ENCODE results near the gene THAP11. TPM values are rescaled to one million over a fixed set of nuclear protein-coding genes. Genes with fewer than 3 reads are reported as not detected.

THAP11 gene
- total and polyA plus RNA-seq, 2 experiments from 2014 or later = 37.3 to 115 TPM

DNA sequence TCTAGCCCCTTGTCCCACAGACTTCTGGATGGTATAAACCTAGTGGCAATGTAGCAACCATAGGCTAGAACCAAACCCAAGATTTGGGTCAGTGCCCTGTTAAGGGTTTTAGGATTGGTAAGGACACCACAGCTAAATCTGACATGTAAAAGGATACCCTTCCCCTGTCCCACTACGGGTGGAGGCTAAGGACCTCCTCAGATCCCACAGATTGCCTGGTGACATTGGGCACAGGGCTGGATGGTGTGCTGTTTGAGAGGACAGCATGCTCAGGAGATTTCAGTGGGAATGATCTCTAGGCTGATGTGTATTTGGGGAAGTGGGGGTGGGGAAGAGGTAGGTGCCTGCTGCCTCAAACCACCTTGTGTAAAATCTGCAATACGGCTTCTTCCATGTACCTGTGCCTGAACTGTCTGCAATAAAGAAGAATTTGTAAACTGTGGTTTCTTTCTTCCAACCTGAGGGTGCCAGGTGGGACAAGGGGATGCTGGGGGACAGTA, 30.1 kb downstream of the THAP11 start:
- peak overlapping the region; percentile 50 for H3K27ac Mint-ChIP-seq
- peaks cover 49% of the 10 kb centered on the region for H3K36me3 Mint-ChIP-seq (ENCODE audit: low read depth)
- TF ChIP-seq, protein P1, sequence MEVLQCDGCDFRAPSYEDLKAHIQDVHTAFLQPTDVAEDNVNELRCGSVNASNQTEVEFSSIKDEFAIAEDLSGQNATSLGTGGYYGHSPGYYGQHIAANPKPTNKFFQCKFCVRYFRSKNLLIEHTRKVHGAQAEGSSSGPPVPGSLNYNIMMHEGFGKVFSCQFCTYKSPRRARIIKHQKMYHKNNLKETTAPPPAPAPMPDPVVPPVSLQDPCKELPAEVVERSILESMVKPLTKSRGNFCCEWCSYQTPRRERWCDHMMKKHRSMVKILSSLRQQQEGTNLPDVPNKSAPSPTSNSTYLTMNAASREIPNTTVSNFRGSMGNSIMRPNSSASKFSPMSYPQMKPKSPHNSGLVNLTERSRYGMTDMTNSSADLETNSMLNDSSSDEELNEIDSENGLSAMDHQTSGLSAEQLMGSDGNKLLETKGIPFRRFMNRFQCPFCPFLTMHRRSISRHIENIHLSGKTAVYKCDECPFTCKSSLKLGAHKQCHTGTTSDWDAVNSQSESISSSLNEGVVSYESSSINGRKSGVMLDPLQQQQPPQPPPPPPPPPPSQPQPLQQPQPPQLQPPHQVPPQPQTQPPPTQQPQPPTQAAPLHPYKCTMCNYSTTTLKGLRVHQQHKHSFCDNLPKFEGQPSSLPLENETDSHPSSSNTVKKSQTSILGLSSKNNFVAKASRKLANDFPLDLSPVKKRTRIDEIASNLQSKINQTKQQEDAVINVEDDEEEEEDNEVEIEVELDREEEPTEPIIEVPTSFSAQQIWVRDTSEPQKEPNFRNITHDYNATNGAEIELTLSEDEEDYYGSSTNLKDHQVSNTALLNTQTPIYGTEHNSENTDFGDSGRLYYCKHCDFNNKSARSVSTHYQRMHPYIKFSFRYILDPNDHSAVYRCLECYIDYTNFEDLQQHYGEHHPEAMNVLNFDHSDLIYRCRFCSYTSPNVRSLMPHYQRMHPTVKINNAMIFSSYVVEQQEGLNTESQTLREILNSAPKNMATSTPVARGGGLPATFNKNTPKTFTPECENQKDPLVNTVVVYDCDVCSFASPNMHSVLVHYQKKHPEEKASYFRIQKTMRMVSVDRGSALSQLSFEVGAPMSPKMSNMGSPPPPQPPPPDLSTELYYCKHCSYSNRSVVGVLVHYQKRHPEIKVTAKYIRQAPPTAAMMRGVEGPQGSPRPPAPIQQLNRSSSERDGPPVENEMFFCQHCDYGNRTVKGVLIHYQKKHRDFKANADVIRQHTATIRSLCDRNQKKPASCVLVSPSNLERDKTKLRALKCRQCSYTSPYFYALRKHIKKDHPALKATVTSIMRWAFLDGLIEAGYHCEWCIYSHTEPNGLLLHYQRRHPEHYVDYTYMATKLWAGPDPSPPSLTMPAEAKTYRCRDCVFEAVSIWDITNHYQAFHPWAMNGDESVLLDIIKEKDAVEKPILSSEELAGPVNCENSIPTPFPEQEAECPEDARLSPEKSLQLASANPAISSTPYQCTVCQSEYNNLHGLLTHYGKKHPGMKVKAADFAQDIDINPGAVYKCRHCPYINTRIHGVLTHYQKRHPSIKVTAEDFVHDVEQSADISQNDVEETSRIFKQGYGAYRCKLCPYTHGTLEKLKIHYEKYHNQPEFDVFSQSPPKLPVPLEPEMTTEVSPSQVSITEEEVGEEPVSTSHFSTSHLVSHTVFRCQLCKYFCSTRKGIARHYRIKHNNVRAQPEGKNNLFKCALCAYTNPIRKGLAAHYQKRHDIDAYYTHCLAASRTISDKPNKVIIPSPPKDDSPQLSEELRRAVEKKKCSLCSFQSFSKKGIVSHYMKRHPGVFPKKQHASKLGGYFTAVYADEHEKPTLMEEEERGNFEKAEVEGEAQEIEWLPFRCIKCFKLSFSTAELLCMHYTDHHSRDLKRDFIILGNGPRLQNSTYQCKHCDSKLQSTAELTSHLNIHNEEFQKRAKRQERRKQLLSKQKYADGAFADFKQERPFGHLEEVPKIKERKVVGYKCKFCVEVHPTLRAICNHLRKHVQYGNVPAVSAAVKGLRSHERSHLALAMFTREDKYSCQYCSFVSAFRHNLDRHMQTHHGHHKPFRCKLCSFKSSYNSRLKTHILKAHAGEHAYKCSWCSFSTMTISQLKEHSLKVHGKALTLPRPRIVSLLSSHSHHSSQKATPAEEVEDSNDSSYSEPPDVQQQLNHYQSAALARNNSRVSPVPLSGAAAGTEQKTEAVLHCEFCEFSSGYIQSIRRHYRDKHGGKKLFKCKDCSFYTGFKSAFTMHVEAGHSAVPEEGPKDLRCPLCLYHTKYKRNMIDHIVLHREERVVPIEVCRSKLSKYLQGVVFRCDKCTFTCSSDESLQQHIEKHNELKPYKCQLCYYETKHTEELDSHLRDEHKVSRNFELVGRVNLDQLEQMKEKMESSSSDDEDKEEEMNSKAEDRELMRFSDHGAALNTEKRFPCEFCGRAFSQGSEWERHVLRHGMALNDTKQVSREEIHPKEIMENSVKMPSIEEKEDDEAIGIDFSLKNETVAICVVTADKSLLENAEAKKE (CRISPR knock-in tag; IDR thresholded peaks at IDR 0.05) = no peak
- TF ChIP-seq ZNF331 (CRISPR knock-in tag; IDR thresholded peaks at IDR 0.05; ENCODE audit: low read depth) = no peak
- TF ChIP-seq JUNB (IDR thresholded peaks at IDR 0.05; ENCODE audit: unreplicated experiment) = no peak
- TF ChIP-seq POLR2AphosphoS5 (IDR thresholded peaks at IDR 0.05; ENCODE audit: low read depth) = no peak
- TF ChIP-seq, protein P2, sequence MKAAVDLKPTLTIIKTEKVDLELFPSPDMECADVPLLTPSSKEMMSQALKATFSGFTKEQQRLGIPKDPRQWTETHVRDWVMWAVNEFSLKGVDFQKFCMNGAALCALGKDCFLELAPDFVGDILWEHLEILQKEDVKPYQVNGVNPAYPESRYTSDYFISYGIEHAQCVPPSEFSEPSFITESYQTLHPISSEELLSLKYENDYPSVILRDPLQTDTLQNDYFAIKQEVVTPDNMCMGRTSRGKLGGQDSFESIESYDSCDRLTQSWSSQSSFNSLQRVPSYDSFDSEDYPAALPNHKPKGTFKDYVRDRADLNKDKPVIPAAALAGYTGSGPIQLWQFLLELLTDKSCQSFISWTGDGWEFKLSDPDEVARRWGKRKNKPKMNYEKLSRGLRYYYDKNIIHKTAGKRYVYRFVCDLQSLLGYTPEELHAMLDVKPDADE (IDR thresholded peaks at IDR 0.05) = no peak
- no peak for TF ChIP-seq EZH2 (IDR thresholded peaks at IDR 0.05; ENCODE audit: low read depth, unreplicated experiment)
- TF ChIP-seq, protein P3, sequence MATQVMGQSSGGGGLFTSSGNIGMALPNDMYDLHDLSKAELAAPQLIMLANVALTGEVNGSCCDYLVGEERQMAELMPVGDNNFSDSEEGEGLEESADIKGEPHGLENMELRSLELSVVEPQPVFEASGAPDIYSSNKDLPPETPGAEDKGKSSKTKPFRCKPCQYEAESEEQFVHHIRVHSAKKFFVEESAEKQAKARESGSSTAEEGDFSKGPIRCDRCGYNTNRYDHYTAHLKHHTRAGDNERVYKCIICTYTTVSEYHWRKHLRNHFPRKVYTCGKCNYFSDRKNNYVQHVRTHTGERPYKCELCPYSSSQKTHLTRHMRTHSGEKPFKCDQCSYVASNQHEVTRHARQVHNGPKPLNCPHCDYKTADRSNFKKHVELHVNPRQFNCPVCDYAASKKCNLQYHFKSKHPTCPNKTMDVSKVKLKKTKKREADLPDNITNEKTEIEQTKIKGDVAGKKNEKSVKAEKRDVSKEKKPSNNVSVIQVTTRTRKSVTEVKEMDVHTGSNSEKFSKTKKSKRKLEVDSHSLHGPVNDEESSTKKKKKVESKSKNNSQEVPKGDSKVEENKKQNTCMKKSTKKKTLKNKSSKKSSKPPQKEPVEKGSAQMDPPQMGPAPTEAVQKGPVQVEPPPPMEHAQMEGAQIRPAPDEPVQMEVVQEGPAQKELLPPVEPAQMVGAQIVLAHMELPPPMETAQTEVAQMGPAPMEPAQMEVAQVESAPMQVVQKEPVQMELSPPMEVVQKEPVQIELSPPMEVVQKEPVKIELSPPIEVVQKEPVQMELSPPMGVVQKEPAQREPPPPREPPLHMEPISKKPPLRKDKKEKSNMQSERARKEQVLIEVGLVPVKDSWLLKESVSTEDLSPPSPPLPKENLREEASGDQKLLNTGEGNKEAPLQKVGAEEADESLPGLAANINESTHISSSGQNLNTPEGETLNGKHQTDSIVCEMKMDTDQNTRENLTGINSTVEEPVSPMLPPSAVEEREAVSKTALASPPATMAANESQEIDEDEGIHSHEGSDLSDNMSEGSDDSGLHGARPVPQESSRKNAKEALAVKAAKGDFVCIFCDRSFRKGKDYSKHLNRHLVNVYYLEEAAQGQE (IDR thresholded peaks at IDR 0.05; ENCODE audit: unreplicated experiment) = no peak
- no peak for TF ChIP-seq STAT1 (IDR thresholded peaks at IDR 0.05; ENCODE audit: unreplicated experiment)
- no peak for TF ChIP-seq ZNF114 (CRISPR knock-in tag; IDR thresholded peaks at IDR 0.05)
- H3K27ac ChIP-seq (ENCODE audit: low read depth) = peak overlapping the region; percentile 83
- H4K20me1 ChIP-seq (replicated peaks; ENCODE audit: insufficient read depth) = peaks cover 14% of the 10 kb centered on the region
- no peak for DNase-seq (ENCODE audit: low spot score)
- peaks cover 40% of the 10 kb centered on the region for H3F3A ChIP-seq (replicated peaks; ENCODE audit: low read depth)
- peak overlapping the region; percentile 96 for H3K4me2 ChIP-seq
- no peaks in the 10 kb centered on the region for H3K27me3 ChIP-seq (ENCODE audit: insufficient read depth)
- no peak for ATAC-seq
- peak overlapping the region; percentile 89 for H3K4me3 Mint-ChIP-seq
- peak overlapping the region; percentile 96; the same call in 1 of the 2 replicates for H3K4me3 ChIP-seq
- H3K9me2 ChIP-seq (ENCODE audit: insufficient read depth) = no peaks in the 10 kb centered on the region
- no peak overlapping the region for H2AFZ ChIP-seq
- peaks cover 8% of the 10 kb centered on the region; the same call in 1 of the 2 replicates for H3K4me1 ChIP-seq (ENCODE audit: insufficient read depth)
- H3K27me3 Mint-ChIP-seq (ENCODE audit: insufficient read depth, low read depth, poor library complexity) = peaks cover 14% of the 10 kb centered on the region
- H3K36me3 ChIP-seq (ENCODE audit: insufficient read depth) = peaks cover 26% of the 10 kb centered on the region
- H3K4me1 Mint-ChIP-seq = peaks cover 14% of the 10 kb centered on the region
- H3K9me3 Mint-ChIP-seq = no peaks in the 10 kb centered on the region; the same call in 2 of the 3 replicates
- peaks cover 28% of the 10 kb centered on the region for H3K79me2 ChIP-seq (replicated peaks; ENCODE audit: insufficient read depth)
